Measurements from ENCODE around the gene KIAA1755.
A peak's percentile ranks its signal among the peaks of the same experiment; 100 is the strongest.

Gene KIAA1755

DNA sequence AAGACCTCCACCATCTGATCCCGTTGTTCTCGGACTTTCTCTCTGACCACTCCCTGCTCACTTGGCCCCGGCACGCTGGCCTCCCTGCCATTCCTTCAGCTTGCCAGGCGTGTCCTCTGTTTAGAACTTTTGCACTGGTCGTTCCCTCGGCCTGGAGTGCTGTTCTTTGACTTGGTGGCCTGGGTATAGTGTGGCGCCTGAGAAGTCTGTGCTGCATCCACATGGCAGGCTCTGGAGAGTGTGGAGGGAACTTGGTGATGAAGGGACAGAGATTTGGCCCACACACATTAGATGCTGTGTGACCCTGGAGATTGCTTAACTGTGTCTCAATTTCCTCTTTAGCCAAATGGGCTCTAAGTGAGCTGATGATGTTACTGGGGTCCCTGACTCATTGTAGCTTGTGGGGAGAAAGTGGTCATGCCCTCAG lies 82.5 kb downstream of the KIAA1755 start:
- TF ChIP-seq CTCF (IDR thresholded peaks at IDR 0.05; ENCODE audit: low read depth, low read length, missing control alignments) = no peak
- in situ Hi-C loops (cut with HindIII; ENCODE audit: low sequenced_read_pairs) = no loop called here
- DNase-seq (ENCODE audit: low read depth) = no peak
- H3K4me3 ChIP-seq (ENCODE audit: low read depth, low read length) = no peak overlapping the region

- in situ Hi-C loops (cut with HindIII; ENCODE audit: low sequenced_read_pairs) = no loop called here
- DNase-seq (ENCODE audit: low read depth) = no peak
- TF ChIP-seq CTCF (IDR thresholded peaks at IDR 0.05; ENCODE audit: low read depth, low read length, missing control alignments) = no peak
- no peak overlapping the region for H3K4me3 ChIP-seq (ENCODE audit: low read depth, low read length)
Observed at GRCh38 chr20:38177201-38177600, 83.3 kb downstream of the KIAA1755 start.

DNA sequence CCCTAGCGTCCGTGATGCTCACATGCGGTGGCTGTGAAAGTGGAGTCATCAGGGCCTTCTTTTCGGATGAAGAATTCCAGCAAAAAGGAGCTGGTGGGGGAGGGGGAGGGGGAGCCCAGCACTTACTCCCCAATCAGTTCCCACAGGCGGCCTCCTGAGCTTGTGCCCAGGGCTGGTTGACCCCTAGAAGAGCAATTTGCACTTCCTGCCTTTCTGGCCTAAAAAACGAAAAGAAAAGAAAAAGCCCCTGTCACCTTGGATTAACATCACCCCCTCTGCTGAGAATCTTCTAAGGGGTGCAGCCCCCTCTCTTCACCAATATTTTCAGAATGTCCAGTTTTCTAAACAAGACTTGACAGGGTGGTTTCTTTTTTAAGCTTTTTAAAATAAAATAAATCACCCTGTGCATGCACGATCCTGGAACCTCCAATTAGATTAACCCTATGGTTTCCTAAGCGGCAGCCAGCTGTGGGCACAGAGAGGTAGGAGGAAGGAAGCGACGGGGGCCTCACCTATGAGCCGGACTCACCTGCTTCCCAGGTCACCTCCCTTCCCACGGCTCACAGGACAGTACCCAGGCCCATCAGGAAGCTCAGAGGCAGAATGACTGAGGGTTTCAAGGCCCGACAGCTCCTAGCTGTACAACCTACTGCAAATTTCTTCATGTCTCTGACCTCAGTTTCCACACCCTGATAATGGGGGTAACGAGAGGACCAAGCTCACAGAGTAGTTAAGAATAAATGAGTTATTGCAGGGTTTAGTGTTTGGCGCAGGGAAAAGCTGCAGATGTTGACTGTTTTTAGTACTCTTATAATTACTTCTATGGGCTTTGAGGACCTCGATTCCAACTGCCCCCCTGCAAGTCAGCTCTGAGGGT lies 85.0 kb downstream of the KIAA1755 start:
- TF ChIP-seq CTCF (IDR thresholded peaks at IDR 0.05; ENCODE audit: low read depth, low read length, missing control alignments) = no peak
- in situ Hi-C loops (cut with HindIII; ENCODE audit: low sequenced_read_pairs) = no loop called here
- DNase-seq (ENCODE audit: low read depth) = no peak
- no peak overlapping the region for H3K4me3 ChIP-seq (ENCODE audit: low read depth, low read length)

- H3K4me3 ChIP-seq (ENCODE audit: low read depth, low read length) = no peak overlapping the region
- peak; percentile 42 for DNase-seq (ENCODE audit: low read depth)
- no peak for TF ChIP-seq CTCF (IDR thresholded peaks at IDR 0.05; ENCODE audit: low read depth, low read length, missing control alignments)
- in situ Hi-C loops (cut with HindIII; ENCODE audit: low sequenced_read_pairs) = no loop called here
Observed at GRCh38 chr20:38173237-38174156, 87.0 kb downstream of the KIAA1755 start.

- in situ Hi-C loops (cut with HindIII; ENCODE audit: low sequenced_read_pairs) = no loop called here
- peak; percentile 56 for TF ChIP-seq CTCF (IDR thresholded peaks at IDR 0.05; ENCODE audit: low read depth, low read length, missing control alignments)
- no peak overlapping the region for H3K4me3 ChIP-seq (ENCODE audit: low read depth, low read length)
- peak; percentile 40 for DNase-seq (ENCODE audit: low read depth)
Observed at GRCh38 chr20:38172408-38172807, 88.1 kb downstream of the KIAA1755 start.

GRCh38 chr20:38171675-38172043 lies 88.9 kb downstream of the KIAA1755 start:
- TF ChIP-seq CTCF (IDR thresholded peaks at IDR 0.05; ENCODE audit: low read depth, low read length, missing control alignments) = no peak
- in situ Hi-C loops (cut with HindIII; ENCODE audit: low sequenced_read_pairs) = no loop called here
- H3K4me3 ChIP-seq (ENCODE audit: low read depth, low read length) = no peak overlapping the region
- DNase-seq (ENCODE audit: low read depth) = no peak

All from astrocyte of the cerebellum (primary cell).